HL-60 (cell line): ENCODE data around the gene FMN1.

Source experiments
- CTCF ChIP-seq: IDR thresholded peaks from one replicate; pipeline ENCODE4 v1.5.1; 2011; ENCODE audit warnings: low read length, control low read depth, inconsistent platforms; ENCODE audit not compliant: insufficient read depth
- GABPA ChIP-seq: IDR thresholded peaks from 2 replicates; pipeline ENCODE4 v1.6.1; 2012; ENCODE audit warnings: low read depth
- POLR2AphosphoS5 ChIP-seq: IDR thresholded peaks from 2 replicates; pipeline ENCODE4 v1.6.1; 2012; ENCODE audit warnings: low read depth
- REST ChIP-seq: IDR thresholded peaks from 2 replicates; pipeline ENCODE4 v1.6.1; 2012; ENCODE audit warnings: low read depth; ENCODE audit not compliant: insufficient replicate concordance

- TF ChIP-seq CTCF (no peak), POLR2AphosphoS5 (no peak), REST (no peak), GABPA (no peak)
These were observed 93.5 kb downstream of the FMN1 start for GRCh38 chr15:33101036-33101435.
